Heart left ventricle (tissue), 16 donors: ENCODE measurements around the gene TTBK1. TPM values are rescaled to one million over a fixed set of nuclear protein-coding genes. Genes with fewer than 3 reads are reported as not detected.

Source experiments
- ATAC-seq, 4 donors: fragments of 200-7000 bp; cut with Tn5 transposase; one replicate each; pipeline ENCODE4 v1.9.1; 2020 to 2022; ENCODE audit warnings: moderate library complexity in 4 of 4, mild to moderate bottlenecking in 3 of 4, moderate number of reproducible peaks in 1 of 4
- DNase-seq, 5 donors: peaks; one replicate each; pipeline ENCODE4 v3.0.0-alpha.2; 2020
- H3K27ac ChIP-seq, 12 donors: fragments of 200-600 bp; sonication (generic) in 4 of 12; one replicate each; pipeline versions ENCODE4 v1.5.0 to v1.8.0; 2016 to 2022; ENCODE audit warnings: mild to moderate bottlenecking in 2 of 12
- H3K27me3 ChIP-seq, 9 donors: fragments of 200-600 bp; sonication (generic) in 2 of 9; one replicate each; pipeline versions ENCODE4 v1.5.1 to v1.8.0; 2016 to 2022; ENCODE audit warnings: mild to moderate bottlenecking in 3 of 9
- H3K36me3 ChIP-seq, 9 donors: fragments of 200-600 bp; sonication (generic) in 2 of 9; one replicate each; pipeline versions ENCODE4 v1.5.0 to v1.8.0; 2018 to 2022; ENCODE audit warnings: mild to moderate bottlenecking in 2 of 9
- H3K4me1 ChIP-seq, 12 donors: fragments of 200-600 bp; sonication (generic) in 4 of 12; one replicate each; pipeline versions ENCODE4 v1.5.0 to v1.8.0; 2016 to 2022; ENCODE audit warnings: mild to moderate bottlenecking in 3 of 12
- H3K4me3 ChIP-seq, 12 donors: fragments of 200-600 bp; sonication (generic) in 4 of 12; one replicate each; pipeline versions ENCODE4 v1.5.0 to v1.8.0; 2017 to 2022; ENCODE audit warnings: mild to moderate bottlenecking in 9 of 12, moderate library complexity in 4 of 12
- H3K9me3 ChIP-seq, 12 donors: fragments of 200-600 bp; sonication (generic) in 4 of 12; one replicate each; pipeline versions ENCODE4 v1.5.0 to v1.8.0; 2016 to 2022; ENCODE audit warnings: mild to moderate bottlenecking in 1 of 12
- POLR2A ChIP-seq, 2 donors: fragments of 450-650 bp; IDR thresholded peaks; one replicate each; pipeline ENCODE4 v1.6.1; 2017; ENCODE audit warnings: antibody characterized with exemption in 2 of 2, mild to moderate bottlenecking in 2 of 2, moderate library complexity in 2 of 2
- whole genome bisulfite sequencing, 4 donors: extraction: QIAGEN DNeasy Blood & Tissue Kit in 2 of 4; methylation state at CpG; one replicate each; pipeline versions ENCODE4 v1.1.5 to v1.1.7; 2013 to 2018; 5-methylcytosine and 5-hydroxymethylcytosine counted together
- intact Hi-C, 10 donors: fragments of 100-400 bp; cut with DNase I; formaldehyde crosslinking; loops; one replicate each; pipeline versions ENCODE4 v1.11.1 to v1.14.2; 2022
- polyA plus RNA-seq, 2 donors: library from polyadenylated mRNA; stranded (reverse); fragments of 200-250 nt; gene quantifications; one replicate each; pipeline ENCODE4 v1.2.3, GENCODE V29; 2013
- total RNA-seq, 9 donors: library from RNA; depleted of rRNA in 2 of 9; stranded (reverse); fragments of >200 nt in 2 of 9; fragmentation: NEBNext Ultra II Directional in 3 of 9; extraction: Animal tissue kit (Norgen Biotek cat#: 25700) in 3 of 9; gene quantifications; one replicate each; pipeline versions ENCODE4 v1.1.0 to v1.2.4, GENCODE V29; 2016 to 2023
- TF ChIP-seq, protein P1 (sequence below), 12 donors: fragments of 200-600 bp; sonication (generic) in 4 of 12; IDR thresholded peaks; one replicate each; pipeline versions ENCODE4 v1.5.0 to v1.8.0; 2018 to 2022; ENCODE audit warnings: antibody characterized with exemption in 12 of 12, mild to moderate bottlenecking in 5 of 12
- donor health status: ischemic (EF 13 %, LVEDD 7.1; RV severe dilation, severe dysfunction).
- donor health status: healthy with polysubstance abuse.
- donor health status: DM: no; HTN: yes; CAD: no.
- donor health status: DM: no; HTN: no; CAD: no.
- donor health status: ischemic (EF 25% LVEDD 6.9; RV normal size, moderate dysfunction).
- donor health status: ischemic (EF 25% LVEDD 5.7; RV mildly dilated, moderate dysfunction).
- donor health status: healthy.
- donor health status: DM: yes; HTN: yes; CAD: no.
- donor health status: ischemic (EF 35%, LVEDD 5.7; RV mildly dilated, moderate dysfunction).
- donor health status: nonischemic (EF 11% LVEDD 7.7; RV severe dilation, severe dysfunction).
- donor health status: DM: yes; HTN: yes; CAD: no.
- donor health status: PGD.
- donor health status: ischemic (EF 29% LVEDD 5.4; RV normal size, mild dysfunction).
- donor health status: nonischemic (EF 23%, LVEDD 6.1; RV moderate dilation, normal function).

Gene TTBK1
- total and polyA plus RNA-seq, 11 donors: 0.04 to 0.52 (median 0.27) TPM

DNA sequence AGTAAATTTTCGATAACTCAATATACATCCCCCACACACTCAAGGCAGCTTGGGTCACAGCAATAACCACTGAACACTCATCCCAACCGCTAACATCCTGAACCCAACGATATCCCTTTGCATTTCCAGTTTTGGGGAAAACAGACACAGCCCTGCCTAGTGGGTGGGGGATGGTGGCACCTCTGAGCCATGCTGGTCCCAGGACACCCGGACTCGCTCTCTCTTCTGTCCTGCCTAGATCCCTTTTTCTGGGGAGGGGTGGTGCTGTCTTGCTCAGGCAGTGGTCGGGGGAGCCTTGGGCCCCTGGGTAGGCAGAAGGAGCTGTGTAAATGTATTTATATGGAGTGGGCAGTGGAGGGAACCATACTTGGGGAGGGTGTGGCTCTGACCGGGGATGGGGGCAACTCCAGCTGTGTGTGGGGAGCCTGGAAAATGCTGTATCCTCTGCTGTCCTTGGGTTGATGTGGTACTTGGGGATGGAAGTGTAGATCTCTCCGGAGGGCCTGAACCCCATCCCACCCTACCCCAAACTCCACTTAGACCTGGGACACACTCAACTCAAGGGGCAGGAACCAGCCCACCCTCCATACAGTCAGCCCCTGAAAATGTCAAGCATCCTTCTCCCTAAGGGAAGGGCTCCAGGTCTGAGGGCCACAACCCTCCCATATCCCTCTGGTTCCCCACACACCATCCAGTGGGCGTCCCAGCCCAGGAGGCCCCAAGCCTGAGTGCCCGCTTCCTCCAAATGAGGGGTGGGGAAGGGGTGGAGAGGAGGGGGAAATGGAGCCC lies 31.0 kb downstream of the TTBK1 start:
- DNase-seq: peak in 1 of 5 donors; percentile 39
- Histone ChIP-seq H3K27ac (no peak overlapping the region), H3K4me1 (peaks cover 0 to 23% (median 13%) of the 10 kb centered on the region in 12 donors), H3K27me3 (peaks cover 0 to 37% (median 13%) of the 10 kb centered on the region in 9 donors), H3K4me3 (peak overlapping the region in 2 of 12 donors; percentile 52 to 54), H3K9me3 (no peaks in the 10 kb centered on the region), H3K36me3 (no peaks in the 10 kb centered on the region)
- 81 to 85% (median 82%) methylated on average over 9 to 10 of the region's 10 CpGs for WGBS, 4 donors
- ATAC-seq: no peak
- intact Hi-C loops: no loop called here
- TF ChIP-seq, protein P1, sequence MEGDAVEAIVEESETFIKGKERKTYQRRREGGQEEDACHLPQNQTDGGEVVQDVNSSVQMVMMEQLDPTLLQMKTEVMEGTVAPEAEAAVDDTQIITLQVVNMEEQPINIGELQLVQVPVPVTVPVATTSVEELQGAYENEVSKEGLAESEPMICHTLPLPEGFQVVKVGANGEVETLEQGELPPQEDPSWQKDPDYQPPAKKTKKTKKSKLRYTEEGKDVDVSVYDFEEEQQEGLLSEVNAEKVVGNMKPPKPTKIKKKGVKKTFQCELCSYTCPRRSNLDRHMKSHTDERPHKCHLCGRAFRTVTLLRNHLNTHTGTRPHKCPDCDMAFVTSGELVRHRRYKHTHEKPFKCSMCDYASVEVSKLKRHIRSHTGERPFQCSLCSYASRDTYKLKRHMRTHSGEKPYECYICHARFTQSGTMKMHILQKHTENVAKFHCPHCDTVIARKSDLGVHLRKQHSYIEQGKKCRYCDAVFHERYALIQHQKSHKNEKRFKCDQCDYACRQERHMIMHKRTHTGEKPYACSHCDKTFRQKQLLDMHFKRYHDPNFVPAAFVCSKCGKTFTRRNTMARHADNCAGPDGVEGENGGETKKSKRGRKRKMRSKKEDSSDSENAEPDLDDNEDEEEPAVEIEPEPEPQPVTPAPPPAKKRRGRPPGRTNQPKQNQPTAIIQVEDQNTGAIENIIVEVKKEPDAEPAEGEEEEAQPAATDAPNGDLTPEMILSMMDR (IDR thresholded peaks at IDR 0.05): no peak
- no peak for TF ChIP-seq POLR2A (IDR thresholded peaks at IDR 0.05)

DNA sequence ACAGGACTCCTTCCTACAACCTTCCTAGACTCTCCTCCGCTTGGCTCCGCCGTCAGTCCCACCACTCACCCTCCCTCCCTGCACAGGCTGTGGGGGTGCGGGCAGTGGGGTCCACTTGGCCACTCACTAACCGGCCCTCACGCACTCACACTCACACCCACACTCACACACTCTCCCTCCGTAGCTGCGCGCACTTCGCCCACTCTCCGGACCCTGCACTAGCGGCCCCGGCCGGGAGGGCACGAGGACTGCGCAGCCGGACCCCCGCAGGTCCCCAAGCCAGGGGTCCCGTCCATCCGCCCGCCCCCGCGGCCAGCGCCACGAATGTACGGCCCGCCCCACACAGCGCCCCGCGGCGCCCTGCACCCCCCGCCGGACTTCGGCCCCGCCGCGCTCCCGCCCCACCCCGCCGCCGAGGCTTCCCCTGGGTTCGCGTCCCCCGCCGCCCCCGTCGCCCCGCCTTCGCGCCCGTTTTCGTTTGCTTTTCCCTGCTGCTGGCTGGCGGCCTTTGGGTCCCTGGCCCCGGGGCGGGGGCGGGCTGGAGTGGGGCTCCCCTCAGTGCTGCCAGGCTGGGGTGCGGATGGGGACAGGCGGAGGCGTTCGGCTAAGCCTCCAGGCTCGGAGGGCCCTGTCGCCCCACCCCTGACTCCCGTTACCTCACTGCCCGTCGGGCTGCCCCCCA lies 31.8 kb downstream of the TTBK1 start:
- DNase-seq (peak in 1 of 5 donors; percentile 67), ATAC-seq (peak in 1 of 4 donors; percentile 24)
- H3K9me3 ChIP-seq: no peaks in the 10 kb centered on the region
- H3K4me1 ChIP-seq: peaks cover 0 to 15% (median 8%) of the 10 kb centered on the region in 12 donors
- H3K4me3 ChIP-seq: peak overlapping the region; percentile 22 to 55 (median 48)
- intact Hi-C loops: no loop called here
- no peak overlapping the region for H3K27ac ChIP-seq
- H3K27me3 ChIP-seq: peaks cover 0 to 33% (median 13%) of the 10 kb centered on the region in 9 donors
- H3K36me3 ChIP-seq: no peaks in the 10 kb centered on the region
- no peak for TF ChIP-seq POLR2A (IDR thresholded peaks at IDR 0.05)
- TF ChIP-seq, protein P1 (IDR thresholded peaks at IDR 0.05): no peak
- whole genome bisulfite sequencing, 4 donors: 5 to 20% (median 9%) methylated on average over 18 to 65 of the region's 65 CpGs

DNA sequence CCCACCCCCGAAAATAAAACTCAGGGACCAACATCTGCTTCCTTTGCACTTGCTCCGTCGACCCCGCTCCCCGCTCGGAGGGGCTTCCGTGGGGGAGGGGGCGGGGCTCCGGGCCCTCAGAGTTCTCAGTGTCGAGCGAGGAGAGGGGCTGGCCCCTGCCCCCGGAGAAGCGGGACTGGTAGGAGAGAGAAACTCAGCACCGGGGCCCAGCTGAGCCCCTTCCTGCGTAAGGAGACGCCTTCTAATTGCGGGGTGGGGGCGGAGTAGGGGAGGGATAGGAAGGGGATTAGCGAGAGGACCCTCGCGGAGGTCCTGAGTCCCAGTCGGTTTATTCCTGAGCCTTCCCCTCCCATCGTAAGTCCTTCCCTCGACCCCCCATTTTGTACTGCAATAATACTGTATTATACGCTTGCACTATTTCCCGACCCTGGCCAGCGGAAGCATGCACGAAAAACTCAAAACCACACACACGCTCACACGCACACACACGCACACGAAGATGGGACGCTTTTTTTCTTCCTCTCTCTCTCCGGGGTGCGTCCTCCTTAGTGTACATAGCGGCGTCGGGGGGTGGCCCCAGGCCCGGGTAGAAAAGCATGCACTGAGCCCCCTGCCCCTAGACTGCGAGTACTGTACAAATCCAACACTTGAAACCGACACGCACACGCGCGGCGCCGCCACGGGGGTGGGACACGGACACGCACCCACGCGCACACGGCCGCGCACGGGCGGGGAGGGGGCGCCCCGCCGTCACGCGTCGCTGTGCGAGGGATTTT lies 32.7 kb downstream of the TTBK1 start:
- Histone ChIP-seq H3K9me3 (no peaks in the 10 kb centered on the region), H3K27ac (no peak overlapping the region), H3K4me3 (peak overlapping the region in 11 of 12 donors; percentile 22 to 55 (median 51)), H3K27me3 (peaks cover 0 to 33% (median 13%) of the 10 kb centered on the region in 9 donors), H3K36me3 (no peaks in the 10 kb centered on the region), H3K4me1 (peaks cover 0 to 15% (median 8%) of the 10 kb centered on the region in 12 donors)
- intact Hi-C loops: no loop called here
- ATAC-seq (no peak), DNase-seq (peak in 1 of 5 donors; percentile 47)
- 31 to 55% (median 35%) methylated on average over 48 to 64 of the region's 64 CpGs for WGBS, 4 donors
- no peak for TF ChIP-seq POLR2A (IDR thresholded peaks at IDR 0.05)
- TF ChIP-seq, protein P1 (IDR thresholded peaks at IDR 0.05): no peak
